Keratinocyte (primary cell): ENCODE results near the gene STRN3. TPM values are rescaled to one million over a fixed set of nuclear protein-coding genes. Genes with fewer than 3 reads are reported as not detected.

Experiments used
- DNase-seq: peaks from one replicate; pipeline ENCODE4 v3.0.0-alpha.2; 2011; ENCODE audit warnings: low read depth, missing footprints, low spot score
- FAIRE-seq: peaks from 2 replicates; lab custom pipeline; 2011; peaks lifted over from hg19 to GRCh38; lab: Jason Lieb, UNC
- H2AFZ ChIP-seq: 2 replicates; pipeline ENCODE4 v1.6.0; 2012; ENCODE audit warnings: low read length, control low read depth, inconsistent platforms; ENCODE audit not compliant: control insufficient read depth
- H3K27ac ChIP-seq: 2 replicates; pipeline ENCODE4 v1.5.1; 2011; ENCODE audit warnings: low read length; ENCODE audit not compliant: control insufficient read depth, insufficient read depth
- H3K27me3 ChIP-seq: 3 replicates; pipeline ENCODE4 v1.6.0; 2011; ENCODE audit warnings: low read length; ENCODE audit not compliant: control insufficient read depth, insufficient read depth; ENCODE audit errors: extremely low read depth
- H3K36me3 ChIP-seq, 2 experiments: 2 replicates in 1 of 2; 3 replicates in 1 of 2; pipeline ENCODE4 v1.5.1; 2011; ENCODE audit warnings: low read length in 2 of 2, mild to moderate bottlenecking in 1 of 2; ENCODE audit not compliant: control insufficient read depth in 2 of 2, insufficient read depth in 2 of 2; ENCODE audit errors: extremely low read depth in 1 of 2
- H3K4me1 ChIP-seq: 3 replicates; pipeline ENCODE4 v1.5.1; 2011; ENCODE audit warnings: low read length; ENCODE audit not compliant: control insufficient read depth, insufficient read depth; ENCODE audit errors: extremely low read depth
- H3K4me2 ChIP-seq: 3 replicates; pipeline ENCODE4 v1.6.0; 2011; ENCODE audit warnings: low read depth, low read length; ENCODE audit not compliant: control insufficient read depth, insufficient read depth; ENCODE audit errors: extremely low read depth
- H3K4me3 ChIP-seq, 3 experiments: fragments of 200-600 bp in 1 of 3; sonication (generic) in 1 of 3; 2 replicates in 2 of 3; 3 replicates in 1 of 3; pipeline ENCODE4 v1.5.1; 2011 to 2016; ENCODE audit warnings: low read length in 3 of 3, mild to moderate bottlenecking in 3 of 3, control low read depth in 2 of 3, inconsistent platforms in 1 of 3, low read depth in 1 of 3, mixed read lengths in 1 of 3, mixed run types in 1 of 3, moderate library complexity in 1 of 3; ENCODE audit not compliant: control insufficient read depth in 2 of 3, insufficient read depth in 2 of 3; ENCODE audit errors: extremely low read depth in 1 of 3
- H3K79me2 ChIP-seq: 2 replicates; pipeline ENCODE4 v1.6.0; 2012; ENCODE audit warnings: low read length; ENCODE audit not compliant: control insufficient read depth, insufficient read depth
- H3K9ac ChIP-seq: 3 replicates; pipeline ENCODE4 v1.6.0; 2011; ENCODE audit warnings: low read length; ENCODE audit not compliant: control insufficient read depth, insufficient read depth; ENCODE audit errors: extremely low read depth
- H3K9me1 ChIP-seq: 3 replicates; pipeline ENCODE4 v1.6.0; 2011; ENCODE audit warnings: low read length; ENCODE audit not compliant: control insufficient read depth, insufficient read depth; ENCODE audit errors: extremely low read depth
- H3K9me3 ChIP-seq: 2 replicates; pipeline ENCODE4 v1.5.1; 2012; ENCODE audit warnings: low read depth, low read length; ENCODE audit not compliant: control insufficient read depth
- H4K20me1 ChIP-seq: 3 replicates; pipeline ENCODE4 v1.6.0; 2011; ENCODE audit warnings: low read length; ENCODE audit not compliant: control insufficient read depth, insufficient read depth; ENCODE audit errors: extremely low read depth
- CTCF ChIP-seq, 3 experiments: IDR thresholded peaks in 1 of 3; conservative IDR thresholded peaks in 1 of 3; optimal IDR thresholded peaks in 1 of 3; 2 replicates in 2 of 3; 3 replicates in 1 of 3; pipeline versions ENCODE3 to v1.5.1; 2011; ENCODE audit warnings: low read length in 3 of 3, mild to moderate bottlenecking in 3 of 3, moderate library complexity in 2 of 3, control low read depth in 1 of 3, inconsistent platforms in 1 of 3; ENCODE audit not compliant: insufficient read depth in 2 of 3; ENCODE audit errors: extremely low read depth in 1 of 3
- EZH2 ChIP-seq: IDR thresholded peaks from one replicate; pipeline ENCODE4 v1.6.1; 2012; ENCODE audit warnings: inconsistent platforms, mild to moderate bottlenecking, low read length, moderate library complexity
- dilution Hi-C: fragments of 300-500 bp; cut with MboI; formaldehyde crosslinking; loops from one replicate; pipeline ENCODE4 v1.7.0; 2020; ENCODE audit warnings: low sequenced_read_pairs; ENCODE audit not compliant: extremely low pct_ligation_motif_present
- polyA plus RNA-seq, 5 experiments: library from polyadenylated mRNA; depleted of rRNA in 3 of 5; stranded (reverse) in 3 of 5; stranded (forward) in 1 of 5; unstranded in 1 of 5; fragments of >200 nt; gene quantifications; 1 replicate in 1 of 5; 2 replicates in 3 of 5; 3 replicates in 1 of 5; pipeline versions ENCODE4 v1.2.1 to v1.2.3, GENCODE V29; 2011 to 2012; ENCODE audit warnings: missing spikeins in 2 of 5, low read depth in 1 of 5, low replicate concordance in 1 of 5

The STRN3 gene
- polyA plus RNA-seq, 1 donor (not counting 4 experiments of a cell fraction or from before 2014, with no cell fraction given) = 38.1 TPM

DNA sequence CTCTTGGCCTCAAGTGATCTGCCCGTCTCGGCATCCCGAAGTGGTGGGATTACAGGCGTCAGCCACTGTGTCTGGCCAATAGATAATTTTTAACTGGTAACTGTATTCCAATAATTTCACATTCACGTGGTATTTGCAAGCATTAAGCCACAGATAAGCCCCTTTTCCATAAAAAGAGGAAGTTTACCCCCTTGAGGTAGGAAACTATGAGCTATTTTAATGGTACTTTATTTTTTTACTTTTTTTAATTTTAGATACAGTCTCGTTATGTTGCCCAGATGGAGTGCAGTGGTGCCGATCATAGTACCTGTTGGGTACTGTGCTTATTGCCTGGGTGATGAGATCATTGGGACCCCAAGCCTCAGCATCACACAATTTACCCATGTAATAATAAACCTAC is 43.6 kb downstream of the STRN3 start:
- Histone ChIP-seq H3K9me3 (no peaks in the 10 kb centered on the region), H3K27me3 (no peaks in the 10 kb centered on the region), H3K4me3 (no peak overlapping the region), H3K27ac (no peak overlapping the region), H4K20me1 (no peaks in the 10 kb centered on the region), H3K79me2 (peaks cover 90% of the 10 kb centered on the region), H2AFZ (no peak overlapping the region), H3K4me2 (no peak overlapping the region), H3K9ac (no peak overlapping the region), H3K4me1 (no peaks in the 10 kb centered on the region), H3K36me3 (no peaks in the 10 kb centered on the region), H3K9me1 (no peaks in the 10 kb centered on the region)
- DNase-seq = no peak
- TF ChIP-seq EZH2 (no peak), CTCF (optimal IDR thresholded peaks at IDR 0.05 in 1 of 3, IDR thresholded peaks at IDR 0.05 in 1 of 3, conservative IDR thresholded peaks at IDR 0.05 in 1 of 3; ENCODE audit: extremely low read depth in 1 of 3, insufficient read depth in 2 of 3, low read length in 3 of 3) (no peak)
- dilution Hi-C loops = no loop called here
- FAIRE-seq = no peak

DNA sequence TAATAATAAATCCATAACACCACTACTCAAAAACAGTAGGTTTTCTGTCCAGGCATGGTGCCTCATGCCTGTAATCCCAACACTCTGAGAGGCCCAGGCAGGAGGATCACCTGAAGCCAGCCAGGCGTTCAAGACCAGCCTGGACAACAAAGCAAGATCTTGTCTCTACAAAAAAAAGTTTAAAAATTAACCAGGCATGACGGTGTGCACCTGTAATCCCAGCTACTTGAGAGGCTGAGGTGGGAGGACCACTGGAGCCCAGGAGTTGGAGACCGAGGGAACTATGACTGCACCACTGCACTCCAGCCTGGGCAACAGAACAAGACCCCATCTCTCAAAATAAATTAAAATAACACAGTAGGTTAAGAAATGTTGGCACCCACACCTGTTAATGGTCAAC is 45.2 kb downstream of the STRN3 start:
- H3K4me1 ChIP-seq = no peaks in the 10 kb centered on the region
- peaks cover 3% of the 10 kb centered on the region for H4K20me1 ChIP-seq
- no peak for FAIRE-seq
- no peaks in the 10 kb centered on the region for H3K9me1 ChIP-seq
- H3K4me3 ChIP-seq = no peak overlapping the region
- DNase-seq = no peak
- no peak overlapping the region for H3K9ac ChIP-seq
- dilution Hi-C loops = no loop called here
- H3K9me3 ChIP-seq = no peaks in the 10 kb centered on the region
- no peak overlapping the region for H3K4me2 ChIP-seq
- H3K36me3 ChIP-seq = no peaks in the 10 kb centered on the region
- H2AFZ ChIP-seq = no peak overlapping the region
- no peaks in the 10 kb centered on the region for H3K27me3 ChIP-seq
- TF ChIP-seq CTCF (optimal IDR thresholded peaks at IDR 0.05 in 1 of 3, IDR thresholded peaks at IDR 0.05 in 1 of 3, conservative IDR thresholded peaks at IDR 0.05 in 1 of 3; ENCODE audit: extremely low read depth in 1 of 3, insufficient read depth in 2 of 3, low read length in 3 of 3) = no peak
- TF ChIP-seq EZH2 = no peak
- H3K27ac ChIP-seq = no peak overlapping the region
- peaks cover 91% of the 10 kb centered on the region for H3K79me2 ChIP-seq
